HepG2 (cell line): Measurements from ENCODE around the gene PNMA8C. TPM values are rescaled to one million over a fixed set of nuclear protein-coding genes. Genes with fewer than 3 reads are reported as not detected.
A peak's percentile ranks its signal among the peaks of the same experiment; 100 is the strongest.

ENCODE experiments used
- AHR ChIP-seq: IDR thresholded peaks from 2 replicates; pipeline ENCODE4 v1.6.1; 2018; ENCODE audit warnings: missing genetic modification reagents, missing compliant biosample characterization
- ASH2L ChIP-seq: fragments of 300-600, 200-600 bp; sonication (generic); IDR thresholded peaks from 2 replicates; pipeline ENCODE4 v1.7.0; 2017; ENCODE audit warnings: low read depth, mild to moderate bottlenecking, moderate library complexity, mixed read lengths, low read length; ENCODE audit not compliant: insufficient read length
- CEBPZ ChIP-seq: IDR thresholded peaks from 2 replicates; pipeline ENCODE4 v1.6.1; 2012; ENCODE audit warnings: low read length, improper control_type of control experiment
- CREB3 ChIP-seq: sonication (generic); formaldehyde crosslinking; IDR thresholded peaks from 2 replicates; pipeline ENCODE4 v1.5.0; 2020; ENCODE audit warnings: missing genetic modification reagents
- ESRRA ChIP-seq: sonication (generic); formaldehyde crosslinking; IDR thresholded peaks from 2 replicates; pipeline ENCODE4 v1.5.1; 2020; ENCODE audit warnings: mild to moderate bottlenecking, low read depth, missing genetic modification reagents
- HNF1A ChIP-seq, 2 experiments: sonication (generic) in 1 of 2; formaldehyde crosslinking in 1 of 2; IDR thresholded peaks; 2 replicates each; pipeline versions ENCODE4 v1.4.0 to v1.6.1; 2016 to 2020; ENCODE audit warnings: borderline replicate concordance in 1 of 2, low read depth in 1 of 2, mild to moderate bottlenecking in 1 of 2, missing genetic modification reagents in 1 of 2
- HOXD1 ChIP-seq: sonication (generic); formaldehyde crosslinking; IDR thresholded peaks from 2 replicates; pipeline ENCODE4 v1.5.0; 2020; ENCODE audit warnings: missing genetic modification reagents
- JUN ChIP-seq: sonication (generic); formaldehyde crosslinking; IDR thresholded peaks from 2 replicates; pipeline ENCODE4 v1.4.0; 2020; ENCODE audit warnings: mild to moderate bottlenecking, missing genetic modification reagents
- MYPOP ChIP-seq: sonication (generic); formaldehyde crosslinking; IDR thresholded peaks from 2 replicates; pipeline ENCODE4 v1.8.1; 2023; ENCODE audit warnings: mild to moderate bottlenecking, moderate library complexity, missing genetic modification reagents
- TCF7L2 ChIP-seq: IDR thresholded peaks from 2 replicates; pipeline ENCODE4 v1.6.1; 2011; ENCODE audit warnings: mild to moderate bottlenecking, low read depth, low read length, moderate library complexity
- TFDP1 ChIP-seq: IDR thresholded peaks from 2 replicates; pipeline ENCODE4 v1.6.1; 2016; ENCODE audit warnings: missing compliant biosample characterization, missing genetic modification reagents, borderline replicate concordance
- ZNF101 ChIP-seq: sonication (generic); formaldehyde crosslinking; IDR thresholded peaks from 2 replicates; pipeline ENCODE4 v1.4.0; 2020; ENCODE audit warnings: mild to moderate bottlenecking, low read depth, missing genetic modification reagents, borderline replicate concordance
- ZNF24 ChIP-seq: fragments of 450-650 bp; IDR thresholded peaks from 2 replicates; pipeline ENCODE4 v1.6.1; 2017; ENCODE audit warnings: antibody characterized with exemption, mild to moderate bottlenecking
- ZNF317 ChIP-seq: sonication (generic); formaldehyde crosslinking; IDR thresholded peaks from 2 replicates; pipeline ENCODE4 v1.5.0; 2020; ENCODE audit warnings: mild to moderate bottlenecking, missing genetic modification reagents
- ZNF589 ChIP-seq: sonication (generic); formaldehyde crosslinking; conservative IDR thresholded peaks from 2 replicates; pipeline ENCODE4 v1.8.0; 2022; ENCODE audit warnings: mild to moderate bottlenecking, moderate library complexity, missing genetic modification reagents
- ZNF768 ChIP-seq: sonication (generic); formaldehyde crosslinking; IDR thresholded peaks from 2 replicates; pipeline ENCODE4 v1.4.0; 2020; ENCODE audit warnings: missing genetic modification reagents
- ZSCAN30 ChIP-seq: sonication (generic); formaldehyde crosslinking; IDR thresholded peaks from 2 replicates; pipeline ENCODE4 v1.5.0; 2020; ENCODE audit warnings: mild to moderate bottlenecking, missing genetic modification reagents
- polyA plus RNA-seq, 8 experiments: library from polyadenylated mRNA; depleted of rRNA in 3 of 8; stranded (reverse) in 7 of 8; unstranded in 1 of 8; fragments of >200 nt; fragmentation: Illumina TruSeq in 4 of 8; extraction: Trizol in 4 of 8; gene quantifications; 2 replicates each; pipeline versions ENCODE4 v1.2.1 to v1.2.3, GENCODE V29; 2011 to 2016; ENCODE audit warnings: low read depth in 4 of 8, missing spikeins in 1 of 8, mixed read lengths in 1 of 8; ENCODE audit not compliant: insufficient read depth in 1 of 8
- total RNA-seq, 5 experiments: library from RNA; depleted of rRNA; stranded (reverse); fragments of >200 nt; fragmentation: Illumina TruSeq; extraction: Trizol; gene quantifications; 2 replicates each; pipeline ENCODE4 v1.2.3, GENCODE V29; 2016; ENCODE audit warnings: low read depth in 1 of 5

Gene PNMA8C
- total and polyA plus RNA-seq, 2 of the 13 experiments (the other 11 are each of a cell fraction or from before 2014, with no cell fraction given), result not detected

- TF ChIP-seq JUN (CRISPR knock-in tag) (no peak; the same call in 1 of the 2 replicates), ESRRA (no peak; the same call in 1 of the 2 replicates), TCF7L2 (no peak), ZNF101 (no peak), HOXD1 (CRISPR knock-in tag) (no peak), ZNF589 (CRISPR knock-in tag) (peak; percentile 24; the same call in 1 of the 2 replicates), MYPOP (CRISPR knock-in tag) (no peak), TFDP1 (CRISPR knock-in tag) (no peak), AHR (CRISPR knock-in tag) (no peak), CREB3 (CRISPR knock-in tag) (0 out of 2 replicates have a peak, but pooled peaks have one; percentile 71), ZSCAN30 (CRISPR knock-in tag) (no peak), CEBPZ (no peak), ASH2L (no peak), HNF1A (IDR thresholded peaks at IDR 0.05; ENCODE audit: low read depth) (no peak; the same call in 1 of the 2 replicates), HNF1A (CRISPR knock-in tag; IDR thresholded peaks at IDR 0.05; ENCODE audit: borderline replicate concordance) (peak; percentile 94; the same call in 1 of the 2 replicates), ZNF317 (CRISPR knock-in tag) (peak; percentile 87), ZNF768 (CRISPR knock-in tag) (peak; percentile 7; the same call in 1 of the 2 replicates), ZNF24 (no peak)
Observed at GRCh38 chr19:46404055-46404752, 24.5 kb downstream of the PNMA8C start (continued).
